T-helper 1 cell treated with Interleukin-12 subunit alpha and Interleukin-12 subunit beta and Interleukin-4 antibody, amounts not matched to agents 30 μg/mL and 1 μg/mL, for 36 hours (primary cell): ENCODE data around the gene ZNF385D.
"Not testable (repeated sequence)": the region's sequence is repeated elsewhere in the genome, so short reads cannot be mapped to it uniquely, and the experiment has no call there.

ENCODE experiments used
- H3K27ac Mint-ChIP-seq: one replicate; pipeline ENCODE4 v1.8.0; 2021; ENCODE audit warnings: mild to moderate bottlenecking, mixed read lengths
- H3K27me3 Mint-ChIP-seq: one replicate; pipeline ENCODE4 v1.8.0; 2021; ENCODE audit warnings: low read depth, mixed read lengths
- H3K36me3 Mint-ChIP-seq: one replicate; pipeline ENCODE4 v1.8.0; 2021; ENCODE audit warnings: low read depth, mixed read lengths
- H3K4me1 Mint-ChIP-seq: one replicate; pipeline ENCODE4 v1.8.0; 2021; ENCODE audit warnings: low read depth, mixed read lengths
- H3K4me3 Mint-ChIP-seq: one replicate; pipeline ENCODE4 v1.8.0; 2021; ENCODE audit warnings: mild to moderate bottlenecking, moderate library complexity, mixed read lengths
- H3K9me3 Mint-ChIP-seq: one replicate; pipeline ENCODE4 v1.8.0; 2021; ENCODE audit warnings: mixed read lengths

ZNF385D gene

GRCh38 chr3:21417991-21418390 is 333.0 kb downstream of the ZNF385D start:
- H3K27me3 Mint-ChIP-seq = no peaks in the 10 kb centered on the region
- H3K4me1 Mint-ChIP-seq = no peaks in the 10 kb centered on the region
- H3K27ac Mint-ChIP-seq = no peak overlapping the region
- H3K36me3 Mint-ChIP-seq = no peaks in the 10 kb centered on the region
- H3K9me3 Mint-ChIP-seq = peaks cover 10% of the 10 kb centered on the region
- H3K4me3 Mint-ChIP-seq = no peak overlapping the region

DNA sequence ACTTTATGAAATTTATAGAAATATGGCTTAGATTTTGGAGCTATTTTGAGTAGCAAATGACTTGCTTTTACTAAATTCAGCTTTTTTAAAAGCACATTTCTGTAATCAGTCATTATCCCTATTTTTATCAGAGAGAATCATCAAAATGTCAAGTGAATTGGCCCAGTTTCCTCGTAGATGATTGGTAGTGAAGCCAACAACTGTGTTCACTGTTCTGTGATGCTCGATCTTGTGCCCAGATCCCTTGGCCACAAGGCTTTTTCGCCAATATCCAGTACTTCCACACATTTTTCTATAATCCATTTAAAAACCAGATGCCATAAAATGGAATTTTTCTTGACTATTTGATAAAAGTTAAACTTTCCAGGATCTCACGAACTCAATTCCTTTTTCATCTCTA is 336.5 kb downstream of the ZNF385D start:
- Mint-ChIP-seq H3K27me3 (no peaks in the 10 kb centered on the region), H3K4me3 (no peak overlapping the region), H3K4me1 (no peaks in the 10 kb centered on the region), H3K9me3 (peaks cover 15% of the 10 kb centered on the region), H3K36me3 (no peaks in the 10 kb centered on the region), H3K27ac (no peak overlapping the region)

DNA sequence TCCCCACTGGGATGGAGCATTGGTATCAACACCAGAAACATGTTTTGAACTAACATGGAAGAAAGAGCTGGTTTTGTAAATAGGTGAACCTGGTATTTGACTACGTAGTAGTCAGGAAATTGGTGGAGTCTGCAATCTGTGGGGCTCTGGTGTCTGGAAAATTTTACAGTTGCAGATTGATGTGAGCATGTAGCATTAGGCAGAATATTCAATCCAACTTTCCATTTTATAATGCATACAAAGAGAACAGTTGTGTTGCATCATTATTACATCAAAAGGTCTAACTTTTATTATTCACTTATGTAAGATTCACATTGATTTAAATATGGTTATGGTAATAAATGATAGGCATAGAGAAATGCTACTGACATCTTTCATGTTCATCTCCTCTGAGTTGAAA is 340.0 kb downstream of the ZNF385D start:
- no peaks in the 10 kb centered on the region for H3K4me1 Mint-ChIP-seq
- H3K4me3 Mint-ChIP-seq = no peak overlapping the region
- H3K27me3 Mint-ChIP-seq = no peaks in the 10 kb centered on the region
- H3K9me3 Mint-ChIP-seq = peaks cover 10% of the 10 kb centered on the region
- H3K36me3 Mint-ChIP-seq = no peaks in the 10 kb centered on the region
- no peak overlapping the region for H3K27ac Mint-ChIP-seq

DNA sequence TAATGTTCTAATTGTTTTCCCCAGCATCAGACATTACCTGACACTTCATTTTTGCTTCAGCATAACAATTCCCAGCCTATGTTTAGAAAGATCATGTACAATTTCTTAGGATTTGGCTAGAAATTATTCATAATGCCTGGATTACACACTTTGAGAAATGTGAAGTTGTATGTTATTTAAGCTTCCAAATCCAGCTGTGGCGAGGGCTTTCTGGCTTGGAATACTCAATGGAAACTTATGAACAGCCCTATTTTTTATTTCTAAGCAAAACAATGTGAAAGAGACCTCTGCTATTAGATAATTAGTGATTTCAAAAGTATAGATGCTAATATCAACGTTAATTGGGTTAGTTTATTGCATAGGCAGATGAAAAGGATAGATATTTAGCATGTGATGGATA is 341.6 kb downstream of the ZNF385D start:
- Mint-ChIP-seq H3K36me3 (no peaks in the 10 kb centered on the region), H3K27ac (no peak overlapping the region), H3K9me3 (peaks cover 17% of the 10 kb centered on the region)

GRCh38 chr3:21407743-21408142 is 343.3 kb downstream of the ZNF385D start:
- H3K4me1 Mint-ChIP-seq = no peaks in the 10 kb centered on the region

More for the DNA sequence above, 341.6 kb downstream of the ZNF385D start:
- Mint-ChIP-seq H3K4me1 (no peaks in the 10 kb centered on the region), H3K4me3 (no peak overlapping the region), H3K27me3 (no peaks in the 10 kb centered on the region)

GRCh38 chr3:21405671-21406667 is 345.0 kb downstream of the ZNF385D start:
- no peak overlapping the region for H3K27ac Mint-ChIP-seq
- H3K9me3 Mint-ChIP-seq = peaks cover 24% of the 10 kb centered on the region
- H3K36me3 Mint-ChIP-seq = no peaks in the 10 kb centered on the region
- no peaks in the 10 kb centered on the region for H3K27me3 Mint-ChIP-seq
- no peak overlapping the region for H3K4me3 Mint-ChIP-seq
- no peaks in the 10 kb centered on the region for H3K4me1 Mint-ChIP-seq

More at GRCh38 chr3:21407743-21408142, 343.3 kb downstream of the ZNF385D start:
- H3K9me3 Mint-ChIP-seq = peaks cover 27% of the 10 kb centered on the region
- no peaks in the 10 kb centered on the region for H3K27me3 Mint-ChIP-seq
- no peak overlapping the region for H3K27ac Mint-ChIP-seq
- H3K4me3 Mint-ChIP-seq = no peak overlapping the region
- H3K36me3 Mint-ChIP-seq = no peaks in the 10 kb centered on the region

DNA sequence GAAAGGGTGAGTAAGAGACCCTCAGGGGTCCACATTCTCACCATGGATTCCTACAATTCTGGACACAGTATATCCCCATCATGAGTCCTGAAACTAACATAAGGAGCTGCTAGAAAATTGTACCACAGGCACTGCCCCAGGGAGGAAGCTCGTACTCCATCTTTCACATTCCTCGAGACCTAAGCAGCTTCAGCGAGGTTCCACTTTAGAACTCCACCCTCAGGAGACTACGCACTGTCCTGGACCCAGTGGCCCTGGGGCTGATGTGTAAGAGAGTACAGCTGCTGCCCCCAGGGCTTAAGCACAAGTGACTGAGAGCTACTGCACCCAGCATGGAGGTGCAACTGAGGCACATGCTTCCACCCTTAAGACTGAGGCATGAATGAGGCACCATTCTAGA is 352.5 kb downstream of the ZNF385D start:
- Mint-ChIP-seq H3K4me3 (no peak overlapping the region), H3K27me3 (no peaks in the 10 kb centered on the region), H3K4me1 (no peaks in the 10 kb centered on the region), H3K9me3 (peaks cover 9% of the 10 kb centered on the region), H3K27ac (no peak overlapping the region), H3K36me3 (no peaks in the 10 kb centered on the region)

DNA sequence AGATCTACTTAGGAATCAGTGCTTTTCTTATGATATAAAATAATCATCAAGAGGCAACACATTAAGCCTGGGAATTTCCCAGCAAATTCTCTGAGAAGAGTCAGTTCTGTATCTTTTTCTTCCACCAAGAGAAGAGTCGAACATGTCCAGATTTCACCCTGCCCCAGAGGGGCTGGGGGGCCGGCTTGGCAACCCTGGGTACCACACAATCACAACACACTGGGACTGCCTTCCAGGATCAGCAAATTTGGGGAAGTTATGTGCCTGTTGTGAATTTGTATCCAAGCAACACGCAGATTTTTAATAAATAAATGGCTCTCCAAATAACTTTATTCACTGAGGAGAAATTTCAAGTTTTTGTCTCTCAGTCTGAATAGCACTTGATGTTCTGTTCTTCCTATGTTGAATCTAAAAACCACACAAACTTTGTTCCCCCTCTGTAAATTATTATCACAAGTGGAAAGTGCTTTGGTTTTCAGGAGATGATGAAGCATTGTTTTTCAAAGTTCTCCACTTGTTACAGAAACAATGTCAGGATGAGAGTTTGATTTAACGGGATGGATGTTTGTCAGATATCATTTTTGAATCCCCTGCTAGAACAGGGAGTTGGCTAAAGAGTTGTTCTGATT is 357.2 kb downstream of the ZNF385D start:
- Mint-ChIP-seq H3K4me3 (no peak overlapping the region), H3K4me1 (no peaks in the 10 kb centered on the region), H3K27ac (no peak overlapping the region), H3K27me3 (no peaks in the 10 kb centered on the region), H3K9me3 (peaks cover 4% of the 10 kb centered on the region), H3K36me3 (no peaks in the 10 kb centered on the region)

DNA sequence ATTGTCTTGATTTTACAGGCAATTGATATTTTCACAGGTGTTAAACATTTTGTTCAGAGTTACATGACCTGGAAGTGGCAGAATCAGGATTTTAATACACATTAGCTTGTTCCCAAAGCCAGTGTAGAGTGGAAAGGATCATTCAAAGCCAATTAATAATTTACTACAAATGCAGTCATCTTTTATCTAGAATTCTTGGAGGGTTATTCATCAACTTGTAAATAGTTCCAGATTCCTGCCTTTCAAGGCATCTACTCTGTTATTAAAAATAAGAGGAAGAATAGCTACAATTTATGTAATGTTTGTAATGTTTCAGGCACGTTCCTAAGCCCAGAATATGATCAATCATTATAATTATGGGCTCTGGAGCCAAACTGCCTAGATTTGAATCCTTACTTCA is 358.5 kb downstream of the ZNF385D start:
- Mint-ChIP-seq H3K27ac (no peak overlapping the region), H3K4me3 (no peak overlapping the region), H3K27me3 (no peaks in the 10 kb centered on the region), H3K4me1 (no peaks in the 10 kb centered on the region), H3K36me3 (no peaks in the 10 kb centered on the region), H3K9me3 (peaks cover 16% of the 10 kb centered on the region)

- no peak overlapping the region for H3K4me3 Mint-ChIP-seq
- no peaks in the 10 kb centered on the region for H3K36me3 Mint-ChIP-seq
- peaks cover 22% of the 10 kb centered on the region for H3K9me3 Mint-ChIP-seq
These were observed 360.2 kb downstream of the ZNF385D start for GRCh38 chr3:21390856-21391255.

GRCh38 chr3:21390136-21390535 is 360.9 kb downstream of the ZNF385D start:
- Mint-ChIP-seq H3K27me3 (no peaks in the 10 kb centered on the region), H3K9me3 (peaks cover 25% of the 10 kb centered on the region), H3K27ac (no peak overlapping the region), H3K4me3 (no peak overlapping the region), H3K36me3 (no peaks in the 10 kb centered on the region), H3K4me1 (no peaks in the 10 kb centered on the region)

More at GRCh38 chr3:21390856-21391255, 360.2 kb downstream of the ZNF385D start:
- Mint-ChIP-seq H3K27me3 (no peaks in the 10 kb centered on the region), H3K4me1 (no peaks in the 10 kb centered on the region), H3K27ac (no peak overlapping the region)

- H3K36me3 Mint-ChIP-seq, H3K4me3 Mint-ChIP-seq, H3K4me1 Mint-ChIP-seq, H3K27ac Mint-ChIP-seq, H3K27me3 Mint-ChIP-seq: not testable (repeated sequence)
- peaks cover 26% of the 10 kb centered on the region for H3K9me3 Mint-ChIP-seq
These were observed 363.7 kb downstream of the ZNF385D start for GRCh38 chr3:21387142-21387826.

DNA sequence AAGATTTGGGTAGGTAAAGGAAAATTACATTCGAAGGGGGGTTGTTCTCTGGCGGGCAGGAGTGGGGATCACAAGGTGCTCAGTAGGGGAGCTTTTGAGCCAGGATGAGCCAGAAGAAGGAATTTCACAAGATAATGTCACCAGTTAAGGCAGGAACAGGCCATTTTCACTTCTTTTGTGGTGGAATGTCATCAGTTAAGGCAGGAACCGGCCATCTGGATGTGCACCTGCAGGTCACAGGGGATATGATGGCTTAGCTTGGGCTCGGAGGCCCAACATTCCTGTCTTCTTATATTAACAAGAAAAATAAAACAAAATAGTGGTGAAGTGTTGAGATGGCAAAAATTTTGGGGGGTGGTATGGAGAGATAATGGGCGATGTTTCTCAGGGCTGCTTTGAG is 373.0 kb downstream of the ZNF385D start:
- H3K36me3 Mint-ChIP-seq, H3K27ac Mint-ChIP-seq, H3K27me3 Mint-ChIP-seq, H3K4me3 Mint-ChIP-seq, H3K9me3 Mint-ChIP-seq, H3K4me1 Mint-ChIP-seq: not testable (repeated sequence)

- no peak overlapping the region for H3K4me3 Mint-ChIP-seq
- H3K27me3 Mint-ChIP-seq = no peaks in the 10 kb centered on the region
- no peak overlapping the region for H3K27ac Mint-ChIP-seq
- H3K9me3 Mint-ChIP-seq = no peaks in the 10 kb centered on the region
- H3K36me3 Mint-ChIP-seq = no peaks in the 10 kb centered on the region
- H3K4me1 Mint-ChIP-seq = no peaks in the 10 kb centered on the region
These were observed 373.8 kb downstream of the ZNF385D start for GRCh38 chr3:21377071-21377769.
